H9 (cell line): ENCODE results near the gene MOAP1. TPM values are rescaled to one million over a fixed set of nuclear protein-coding genes. Genes with fewer than 3 reads are reported as not detected.

Experiments
- DNase-seq: peaks from one replicate; pipeline ENCODE4 v3.0.0-alpha.2; 2017
- H2AFZ ChIP-seq: one replicate; pipeline ENCODE4 v1.6.1; 2013; ENCODE audit warnings: mild to moderate bottlenecking, low read length, control low read depth, moderate library complexity
- H2AK5ac ChIP-seq: 2 replicates; pipeline ENCODE4 v1.6.1; 2013; ENCODE audit warnings: low read length, control low read depth, mixed read lengths; ENCODE audit not compliant: insufficient read length
- H2BK120ac ChIP-seq: one replicate; pipeline ENCODE4 v1.6.1; 2013; ENCODE audit warnings: low read depth, mild to moderate bottlenecking, low read length, control low read depth, inconsistent platforms; ENCODE audit not compliant: poor library complexity, severe bottlenecking
- H2BK12ac ChIP-seq: 2 replicates; pipeline ENCODE4 v1.6.1; 2013; ENCODE audit warnings: low read length, control low read depth, mixed read lengths, low read depth; ENCODE audit not compliant: insufficient read length
- H2BK15ac ChIP-seq: 2 replicates; pipeline ENCODE4 v1.6.1; 2013; ENCODE audit warnings: low read depth, low read length, control low read depth
- H2BK20ac ChIP-seq: one replicate; pipeline ENCODE4 v1.6.1; 2013; ENCODE audit warnings: low read depth, mild to moderate bottlenecking, low read length, control low read depth, inconsistent platforms; ENCODE audit not compliant: poor library complexity, severe bottlenecking
- H2BK5ac ChIP-seq: 2 replicates; pipeline ENCODE4 v1.6.1; 2013; ENCODE audit warnings: low read length, control low read depth, mixed read lengths; ENCODE audit not compliant: insufficient read length
- H3K14ac ChIP-seq: 2 replicates; pipeline ENCODE4 v1.6.1; 2013; ENCODE audit warnings: low read length, control low read depth; ENCODE audit not compliant: insufficient read depth
- H3K18ac ChIP-seq: 2 replicates; pipeline ENCODE4 v1.6.1; 2013; ENCODE audit warnings: low read depth, mild to moderate bottlenecking, mixed read lengths, low read length, control low read depth; ENCODE audit not compliant: insufficient read length
- H3K23ac ChIP-seq: 2 replicates; pipeline ENCODE4 v1.6.1; 2013; ENCODE audit warnings: low read length, control low read depth, mixed read lengths, low read depth; ENCODE audit not compliant: insufficient read length
- H3K23me2 ChIP-seq: 2 replicates; pipeline ENCODE4 v1.6.1; 2013; ENCODE audit warnings: low read depth, mild to moderate bottlenecking, mixed read lengths, low read length, control low read depth; ENCODE audit not compliant: insufficient read length, poor library complexity, severe bottlenecking
- H3K27ac ChIP-seq: 2 replicates; pipeline ENCODE4 v1.5.1; 2013; ENCODE audit warnings: low read length, control low read depth, mixed read lengths, low read depth; ENCODE audit not compliant: insufficient read length
- H3K27me3 ChIP-seq: 2 replicates; pipeline ENCODE4 v1.6.1; 2013; ENCODE audit warnings: low read length, control low read depth, inconsistent platforms; ENCODE audit not compliant: insufficient read depth
- H3K4ac ChIP-seq: 2 replicates; pipeline ENCODE4 v1.6.1; 2013; ENCODE audit warnings: low read depth, mild to moderate bottlenecking, control low read depth, inconsistent platforms, low read length, moderate library complexity
- H3K4me1 ChIP-seq: 2 replicates; pipeline ENCODE4 v1.6.1; 2013; ENCODE audit warnings: low read length, control low read depth, inconsistent platforms; ENCODE audit not compliant: insufficient read depth
- H3K4me2 ChIP-seq: 2 replicates; pipeline ENCODE4 v1.6.1; 2013; ENCODE audit warnings: low read length, control low read depth, mixed read lengths; ENCODE audit not compliant: insufficient read length, insufficient read depth
- H3K56ac ChIP-seq: 2 replicates; pipeline ENCODE4 v1.6.1; 2013; ENCODE audit warnings: low read depth, mild to moderate bottlenecking, mixed read lengths, low read length, control low read depth; ENCODE audit not compliant: insufficient read length
- H3K79me1 ChIP-seq: 2 replicates; pipeline ENCODE4 v1.6.1; 2013; ENCODE audit warnings: low read depth, mild to moderate bottlenecking, moderate library complexity, low read length, control low read depth, inconsistent platforms; ENCODE audit not compliant: insufficient read depth, poor library complexity, severe bottlenecking
- H3K79me2 ChIP-seq: 2 replicates; pipeline ENCODE4 v1.6.1; 2013; ENCODE audit warnings: low read length, control low read depth, inconsistent platforms; ENCODE audit not compliant: insufficient read depth
- H3K9ac ChIP-seq: 2 replicates; pipeline ENCODE4 v1.6.1; 2013; ENCODE audit warnings: low read length, control low read depth, mixed read lengths; ENCODE audit not compliant: insufficient read length; ENCODE audit errors: extremely low read depth
- H3K9me3 ChIP-seq: one replicate; pipeline ENCODE4 v1.6.1; 2013; ENCODE audit warnings: low read depth, low read length, inconsistent platforms; ENCODE audit not compliant: control insufficient read depth
- H3T11ph ChIP-seq: one replicate; pipeline ENCODE4 v1.6.1; 2013; ENCODE audit warnings: mild to moderate bottlenecking, low read length, control low read depth, inconsistent platforms
- H4K20me1 ChIP-seq: one replicate; pipeline ENCODE4 v1.6.1; 2013; ENCODE audit not compliant: control insufficient read depth, insufficient read length, insufficient read depth
- H4K5ac ChIP-seq: 2 replicates; pipeline ENCODE4 v1.6.1; 2013; ENCODE audit warnings: low read depth, mild to moderate bottlenecking, mixed read lengths, low read length, control low read depth; ENCODE audit not compliant: insufficient read length
- H4K8ac ChIP-seq: replicated peaks from 2 replicates; pipeline ENCODE4 v1.6.1; 2013; ENCODE audit warnings: low read length, control low read depth, mixed read lengths, low read depth; ENCODE audit not compliant: insufficient read length
- H4K91ac ChIP-seq: 2 replicates; pipeline ENCODE4 v1.6.1; 2013; ENCODE audit warnings: low read depth, mild to moderate bottlenecking, moderate library complexity, mixed read lengths, low read length, control low read depth; ENCODE audit not compliant: insufficient read length
- H3K27ac Mint-ChIP-seq, 3 experiments: 2 replicates in 2 of 3; 3 replicates in 1 of 3; pipeline ENCODE4 v1.8.0; 2020 to 2021; ENCODE audit warnings: mixed read lengths in 3 of 3, mild to moderate bottlenecking in 1 of 3, moderate library complexity in 1 of 3
- H3K27me3 Mint-ChIP-seq: 2 replicates; pipeline ENCODE4 v1.8.0; 2021; ENCODE audit warnings: low read depth, mild to moderate bottlenecking, moderate library complexity, mixed read lengths
- H3K36me3 Mint-ChIP-seq, 3 experiments: 2 replicates in 2 of 3; 3 replicates in 1 of 3; pipeline ENCODE4 v1.8.0; 2020 to 2021; ENCODE audit warnings: low read depth in 3 of 3, mixed read lengths in 3 of 3; ENCODE audit not compliant: insufficient read depth in 1 of 3
- H3K4me1 Mint-ChIP-seq, 2 experiments: 2 replicates each; pipeline ENCODE4 v1.8.0; 2020; ENCODE audit warnings: mixed read lengths in 2 of 2
- H3K4me3 Mint-ChIP-seq, 2 experiments: 2 replicates in 1 of 2; 3 replicates in 1 of 2; pipeline ENCODE4 v1.8.0; 2020 to 2021; ENCODE audit warnings: mild to moderate bottlenecking in 2 of 2, mixed read lengths in 2 of 2, moderate library complexity in 1 of 2
- H3K9me3 Mint-ChIP-seq, 2 experiments: 2 replicates in 1 of 2; 3 replicates in 1 of 2; pipeline ENCODE4 v1.8.0; 2020; ENCODE audit warnings: mild to moderate bottlenecking in 2 of 2, mixed read lengths in 2 of 2, moderate library complexity in 1 of 2
- WGBS: extraction: QIAGEN DNeasy Blood & Tissue Kit; methylation state at CpG from one replicate; pipeline ENCODE4 v1.1.7; 2013; ENCODE audit warnings: missing lambda C conversion rate, low lambda C conversion rate, mixed read lengths; ENCODE audit not compliant: insufficient read length; ENCODE audit errors: extremely low coverage; 5-methylcytosine and 5-hydroxymethylcytosine counted together
- total RNA-seq: library from RNA; stranded (reverse); gene quantifications from 2 replicates; pipeline ENCODE4 v1.2.1, GENCODE V29; 2021
- TF ChIP-seq, protein P1 (sequence below): fragments of 200-600 bp; sonication (generic); conservative IDR thresholded peaks from 3 replicates; pipeline ENCODE4 v1.8.0; 2021; ENCODE audit warnings: antibody characterized with exemption, mild to moderate bottlenecking

Gene MOAP1
- total RNA-seq, 1 experiment from 2014 or later, result 13.6 TPM

DNA sequence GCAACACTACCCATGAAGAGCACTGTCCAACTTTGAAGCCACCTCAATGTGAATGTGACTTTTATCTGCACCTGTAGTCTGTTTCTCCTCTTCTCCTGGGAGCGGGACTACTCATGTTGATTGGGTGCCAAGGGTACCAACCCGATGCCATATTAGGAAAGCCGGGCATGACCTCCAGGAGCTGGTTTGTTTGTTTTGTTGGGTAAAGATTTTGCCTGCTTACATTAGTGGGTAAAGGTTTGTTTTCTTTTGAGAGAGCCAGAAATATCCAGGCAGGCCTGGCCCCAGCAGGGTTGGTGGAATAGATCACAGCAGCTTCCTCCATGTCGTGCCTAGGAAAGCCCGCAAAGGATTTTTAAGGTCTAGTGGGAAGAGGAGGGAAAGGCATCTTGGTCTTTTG, 49.3 kb downstream of the MOAP1 start:
- Histone ChIP-seq H2BK15ac (no peak overlapping the region), H3K27me3 (no peaks in the 10 kb centered on the region), H3K27ac (no peak overlapping the region), H4K5ac (no peak overlapping the region), H3K23ac (no peak overlapping the region), H3K9ac (no peak overlapping the region), H3K56ac (no peak overlapping the region), H4K8ac (no peak overlapping the region), H4K91ac (no peak overlapping the region), H3K4me1 (no peaks in the 10 kb centered on the region), H3K23me2 (no peaks in the 10 kb centered on the region), H3K79me2 (no peaks in the 10 kb centered on the region), H2BK120ac (no peak overlapping the region), H3K14ac (no peak overlapping the region), H3K18ac (no peak overlapping the region), H3K4me2 (no peak overlapping the region), H4K20me1 (no peaks in the 10 kb centered on the region), H3K79me1 (no peaks in the 10 kb centered on the region), H2BK5ac (no peak overlapping the region), H2BK20ac (no peak overlapping the region), H2AFZ (no peak overlapping the region), H2AK5ac (no peak overlapping the region), H2BK12ac (no peak overlapping the region), H3K9me3 (no peaks in the 10 kb centered on the region), H3K4ac (no peak overlapping the region), H3T11ph (no peak overlapping the region)
- no peaks in the 10 kb centered on the region for H3K9me3 Mint-ChIP-seq
- H3K36me3 Mint-ChIP-seq, result no peaks in the 10 kb centered on the region
- no peak overlapping the region for H3K27ac Mint-ChIP-seq
- no CpG with 5 or more reads among the region's 5 CpGs for WGBS
- no peak overlapping the region for H3K4me3 Mint-ChIP-seq
- DNase-seq, result no peak
- TF ChIP-seq, protein P1, sequence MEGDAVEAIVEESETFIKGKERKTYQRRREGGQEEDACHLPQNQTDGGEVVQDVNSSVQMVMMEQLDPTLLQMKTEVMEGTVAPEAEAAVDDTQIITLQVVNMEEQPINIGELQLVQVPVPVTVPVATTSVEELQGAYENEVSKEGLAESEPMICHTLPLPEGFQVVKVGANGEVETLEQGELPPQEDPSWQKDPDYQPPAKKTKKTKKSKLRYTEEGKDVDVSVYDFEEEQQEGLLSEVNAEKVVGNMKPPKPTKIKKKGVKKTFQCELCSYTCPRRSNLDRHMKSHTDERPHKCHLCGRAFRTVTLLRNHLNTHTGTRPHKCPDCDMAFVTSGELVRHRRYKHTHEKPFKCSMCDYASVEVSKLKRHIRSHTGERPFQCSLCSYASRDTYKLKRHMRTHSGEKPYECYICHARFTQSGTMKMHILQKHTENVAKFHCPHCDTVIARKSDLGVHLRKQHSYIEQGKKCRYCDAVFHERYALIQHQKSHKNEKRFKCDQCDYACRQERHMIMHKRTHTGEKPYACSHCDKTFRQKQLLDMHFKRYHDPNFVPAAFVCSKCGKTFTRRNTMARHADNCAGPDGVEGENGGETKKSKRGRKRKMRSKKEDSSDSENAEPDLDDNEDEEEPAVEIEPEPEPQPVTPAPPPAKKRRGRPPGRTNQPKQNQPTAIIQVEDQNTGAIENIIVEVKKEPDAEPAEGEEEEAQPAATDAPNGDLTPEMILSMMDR, result no peak
- H3K27me3 Mint-ChIP-seq, result peaks cover 4% of the 10 kb centered on the region; the same call in 1 of the 2 replicates
- H3K4me1 Mint-ChIP-seq, result peaks cover 5 to 9% of the 10 kb centered on the region in 2 experiments
